ENCODE measurements around the gene ZNF641.

DNA sequence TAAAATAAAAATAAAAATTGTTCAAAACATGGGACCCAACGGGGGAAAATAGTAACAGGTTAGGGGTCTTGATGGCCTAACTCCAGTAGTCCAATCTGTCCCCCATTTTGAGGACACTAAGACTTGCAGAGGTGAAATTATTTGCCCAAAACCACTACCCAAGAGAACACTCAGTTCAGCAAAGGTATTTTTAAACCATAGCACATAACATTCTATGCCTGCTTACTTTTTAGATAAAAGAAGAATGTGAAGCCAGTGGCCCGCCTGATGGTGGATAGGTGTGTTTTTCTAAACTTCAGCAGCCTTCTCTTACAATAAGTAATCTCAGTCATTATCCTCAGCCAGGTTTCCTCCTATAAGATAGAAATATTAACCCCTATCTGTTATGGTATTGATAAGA, 45.5 kb downstream of the ZNF641 start:
- TF ChIP-seq, protein P1, sequence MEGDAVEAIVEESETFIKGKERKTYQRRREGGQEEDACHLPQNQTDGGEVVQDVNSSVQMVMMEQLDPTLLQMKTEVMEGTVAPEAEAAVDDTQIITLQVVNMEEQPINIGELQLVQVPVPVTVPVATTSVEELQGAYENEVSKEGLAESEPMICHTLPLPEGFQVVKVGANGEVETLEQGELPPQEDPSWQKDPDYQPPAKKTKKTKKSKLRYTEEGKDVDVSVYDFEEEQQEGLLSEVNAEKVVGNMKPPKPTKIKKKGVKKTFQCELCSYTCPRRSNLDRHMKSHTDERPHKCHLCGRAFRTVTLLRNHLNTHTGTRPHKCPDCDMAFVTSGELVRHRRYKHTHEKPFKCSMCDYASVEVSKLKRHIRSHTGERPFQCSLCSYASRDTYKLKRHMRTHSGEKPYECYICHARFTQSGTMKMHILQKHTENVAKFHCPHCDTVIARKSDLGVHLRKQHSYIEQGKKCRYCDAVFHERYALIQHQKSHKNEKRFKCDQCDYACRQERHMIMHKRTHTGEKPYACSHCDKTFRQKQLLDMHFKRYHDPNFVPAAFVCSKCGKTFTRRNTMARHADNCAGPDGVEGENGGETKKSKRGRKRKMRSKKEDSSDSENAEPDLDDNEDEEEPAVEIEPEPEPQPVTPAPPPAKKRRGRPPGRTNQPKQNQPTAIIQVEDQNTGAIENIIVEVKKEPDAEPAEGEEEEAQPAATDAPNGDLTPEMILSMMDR (IDR thresholded peaks at IDR 0.05) = no peak
- no peak for TF ChIP-seq EP300 (IDR thresholded peaks at IDR 0.05)
